A673 (cell line): Measurements from ENCODE around the gene ZNF234.

ENCODE experiments used
- EZH2 ChIP-seq: fragments of 200-600 bp; sonication (generic); IDR thresholded peaks from 2 replicates; pipeline ENCODE4 v1.6.1; 2017; ENCODE audit warnings: borderline replicate concordance, low read depth, mild to moderate bottlenecking, mixed read lengths, antibody characterized with exemption, low read length; ENCODE audit not compliant: poor library complexity, severe bottlenecking
- TF ChIP-seq, protein P1 (sequence below): fragments of 300-800, 200-600 bp; sonication (generic); conservative IDR thresholded peaks from 2 replicates; pipeline ENCODE4 v1.5.1; 2017; ENCODE audit warnings: low read depth, mild to moderate bottlenecking, antibody characterized with exemption, low read length, moderate library complexity, mixed read lengths

DNA sequence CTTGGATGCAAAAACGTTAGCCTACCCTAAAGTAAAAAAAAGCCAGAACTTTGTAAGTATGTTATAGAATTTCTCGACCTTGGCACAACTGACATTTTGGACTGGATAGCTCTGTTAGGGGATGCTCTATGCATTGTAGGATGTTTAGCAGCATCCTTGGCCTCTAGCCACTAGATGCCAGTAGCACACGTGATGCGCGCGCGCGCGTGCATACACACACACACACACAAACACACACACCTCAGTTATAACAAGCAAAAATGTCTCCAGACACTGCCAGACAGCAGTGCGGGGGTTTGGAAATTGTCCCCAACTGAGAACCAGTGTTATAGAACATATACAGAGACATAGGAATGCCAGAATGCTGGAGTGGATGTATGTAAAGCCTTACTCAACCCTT lies 40.8 kb downstream of the ZNF234 start:
- TF ChIP-seq, protein P1, sequence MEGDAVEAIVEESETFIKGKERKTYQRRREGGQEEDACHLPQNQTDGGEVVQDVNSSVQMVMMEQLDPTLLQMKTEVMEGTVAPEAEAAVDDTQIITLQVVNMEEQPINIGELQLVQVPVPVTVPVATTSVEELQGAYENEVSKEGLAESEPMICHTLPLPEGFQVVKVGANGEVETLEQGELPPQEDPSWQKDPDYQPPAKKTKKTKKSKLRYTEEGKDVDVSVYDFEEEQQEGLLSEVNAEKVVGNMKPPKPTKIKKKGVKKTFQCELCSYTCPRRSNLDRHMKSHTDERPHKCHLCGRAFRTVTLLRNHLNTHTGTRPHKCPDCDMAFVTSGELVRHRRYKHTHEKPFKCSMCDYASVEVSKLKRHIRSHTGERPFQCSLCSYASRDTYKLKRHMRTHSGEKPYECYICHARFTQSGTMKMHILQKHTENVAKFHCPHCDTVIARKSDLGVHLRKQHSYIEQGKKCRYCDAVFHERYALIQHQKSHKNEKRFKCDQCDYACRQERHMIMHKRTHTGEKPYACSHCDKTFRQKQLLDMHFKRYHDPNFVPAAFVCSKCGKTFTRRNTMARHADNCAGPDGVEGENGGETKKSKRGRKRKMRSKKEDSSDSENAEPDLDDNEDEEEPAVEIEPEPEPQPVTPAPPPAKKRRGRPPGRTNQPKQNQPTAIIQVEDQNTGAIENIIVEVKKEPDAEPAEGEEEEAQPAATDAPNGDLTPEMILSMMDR: no peak
- no peak for TF ChIP-seq EZH2
